ENCODE results near the gene FLVCR1.
"Not testable (repeated sequence)": the region's sequence is repeated elsewhere in the genome, so short reads cannot be mapped to it uniquely, and the experiment has no call there.

The FLVCR1 gene

DNA sequence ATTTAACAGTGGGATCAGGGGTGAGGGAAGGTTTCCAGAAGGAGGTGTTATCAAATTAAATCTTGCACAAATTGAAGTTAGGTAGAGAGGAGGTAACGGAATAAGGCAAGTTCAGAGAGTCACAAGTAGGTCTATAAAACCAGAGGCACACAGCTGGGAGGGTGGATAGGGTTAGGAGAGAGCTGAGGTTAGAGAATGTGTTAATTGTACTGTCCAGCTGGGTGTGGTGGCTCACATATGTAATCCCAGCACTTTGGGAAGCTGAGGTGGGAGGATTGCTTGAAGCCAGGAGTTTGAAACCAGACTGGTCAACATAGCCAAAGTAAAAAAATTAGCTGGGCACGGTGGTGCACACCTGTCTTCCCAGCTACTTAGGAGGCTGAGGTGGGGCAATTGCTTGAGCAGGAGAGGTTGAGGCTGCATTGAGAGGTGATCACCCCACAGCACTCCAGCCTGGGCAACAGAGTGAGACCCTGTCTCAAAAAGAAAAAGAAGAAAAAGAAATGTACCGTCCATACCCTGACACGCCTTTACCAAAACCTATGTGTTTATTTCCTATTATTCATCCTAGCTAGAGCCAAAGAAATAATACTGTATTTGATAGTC is 30.8 kb upstream of the FLVCR1 start:
- TF ChIP-seq, protein P1, sequence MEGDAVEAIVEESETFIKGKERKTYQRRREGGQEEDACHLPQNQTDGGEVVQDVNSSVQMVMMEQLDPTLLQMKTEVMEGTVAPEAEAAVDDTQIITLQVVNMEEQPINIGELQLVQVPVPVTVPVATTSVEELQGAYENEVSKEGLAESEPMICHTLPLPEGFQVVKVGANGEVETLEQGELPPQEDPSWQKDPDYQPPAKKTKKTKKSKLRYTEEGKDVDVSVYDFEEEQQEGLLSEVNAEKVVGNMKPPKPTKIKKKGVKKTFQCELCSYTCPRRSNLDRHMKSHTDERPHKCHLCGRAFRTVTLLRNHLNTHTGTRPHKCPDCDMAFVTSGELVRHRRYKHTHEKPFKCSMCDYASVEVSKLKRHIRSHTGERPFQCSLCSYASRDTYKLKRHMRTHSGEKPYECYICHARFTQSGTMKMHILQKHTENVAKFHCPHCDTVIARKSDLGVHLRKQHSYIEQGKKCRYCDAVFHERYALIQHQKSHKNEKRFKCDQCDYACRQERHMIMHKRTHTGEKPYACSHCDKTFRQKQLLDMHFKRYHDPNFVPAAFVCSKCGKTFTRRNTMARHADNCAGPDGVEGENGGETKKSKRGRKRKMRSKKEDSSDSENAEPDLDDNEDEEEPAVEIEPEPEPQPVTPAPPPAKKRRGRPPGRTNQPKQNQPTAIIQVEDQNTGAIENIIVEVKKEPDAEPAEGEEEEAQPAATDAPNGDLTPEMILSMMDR (IDR thresholded peaks at IDR 0.05): no peak
- H3K9me3 ChIP-seq (ENCODE audit: control insufficient read depth, low read length): peaks cover 3% of the 10 kb centered on the region
- H3K79me2 ChIP-seq: no peaks in the 10 kb centered on the region
- H3K27me3 ChIP-seq (ENCODE audit: control insufficient read depth, insufficient read depth, low read length): no peaks in the 10 kb centered on the region
- no peaks in the 10 kb centered on the region for H3K4me1 ChIP-seq
- H3K4me3 ChIP-seq (ENCODE audit: low read depth, low read length): no peak overlapping the region
- no peak overlapping the region for H3K27ac ChIP-seq
- no peaks in the 10 kb centered on the region for H3K36me3 ChIP-seq (ENCODE audit: control insufficient read depth, insufficient read depth, low read length)
- H2AFZ ChIP-seq: no peak overlapping the region
- no peak overlapping the region for H3K4me2 ChIP-seq (ENCODE audit: low read length)
- no peak overlapping the region for H3K9ac ChIP-seq

DNA sequence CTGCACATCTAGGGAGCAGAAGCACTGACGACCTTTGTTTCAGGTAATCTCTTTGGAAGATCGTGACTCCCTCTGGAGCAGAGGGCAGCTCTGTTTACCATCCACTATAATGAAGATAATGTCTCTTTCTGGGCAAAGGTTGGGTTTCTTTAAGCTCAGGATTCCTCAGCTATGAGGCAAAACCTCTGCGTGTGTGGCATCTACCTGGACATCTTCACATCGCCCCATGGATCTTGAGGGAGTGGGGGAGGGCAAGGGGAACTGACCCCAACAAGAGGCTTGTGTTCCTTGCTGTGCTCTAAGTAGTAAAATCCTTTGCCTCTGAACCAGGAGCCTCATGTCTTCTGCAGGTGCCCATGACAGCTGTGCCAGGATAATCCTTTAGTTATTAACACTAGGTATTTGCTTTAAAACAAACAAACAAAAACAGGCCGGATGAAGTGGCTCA is 30.2 kb upstream of the FLVCR1 start:
- Histone ChIP-seq H3K27me3 (ENCODE audit: control insufficient read depth, insufficient read depth, low read length) (no peaks in the 10 kb centered on the region), H3K9ac (no peak overlapping the region), H3K4me3 (ENCODE audit: low read depth, low read length) (no peak overlapping the region), H3K79me2 (no peaks in the 10 kb centered on the region), H3K36me3 (ENCODE audit: control insufficient read depth, insufficient read depth, low read length) (no peaks in the 10 kb centered on the region), H3K9me3 (ENCODE audit: control insufficient read depth, low read length) (peaks cover 3% of the 10 kb centered on the region), H2AFZ (no peak overlapping the region), H3K4me1 (no peaks in the 10 kb centered on the region), H3K27ac (no peak overlapping the region), H3K4me2 (ENCODE audit: low read length) (no peak overlapping the region)
- TF ChIP-seq, protein P1 (IDR thresholded peaks at IDR 0.05): no peak

DNA sequence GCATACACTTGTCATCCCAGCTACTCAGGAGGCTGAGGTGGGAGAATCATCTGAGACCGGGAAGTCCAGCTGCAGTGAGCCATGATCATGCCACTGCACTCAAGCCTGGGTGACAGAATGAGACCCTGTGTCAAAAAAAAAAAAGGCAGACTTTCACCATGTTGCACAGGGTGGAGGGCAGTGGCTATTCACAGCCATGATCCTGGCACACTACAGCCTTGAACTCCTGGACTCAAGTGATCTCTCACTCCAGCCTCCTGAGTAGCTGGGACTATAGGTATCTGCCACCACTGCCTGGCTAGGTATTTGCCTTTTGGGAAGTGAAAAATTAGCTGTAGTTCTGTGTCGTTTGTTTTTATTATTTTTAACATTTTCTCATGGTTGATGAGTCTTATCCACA is 29.7 kb upstream of the FLVCR1 start:
- H3K4me2 ChIP-seq (ENCODE audit: low read length): no peak overlapping the region
- no peak overlapping the region for H2AFZ ChIP-seq
- TF ChIP-seq, protein P1 (IDR thresholded peaks at IDR 0.05): no peak
- H3K36me3 ChIP-seq (ENCODE audit: control insufficient read depth, insufficient read depth, low read length): no peaks in the 10 kb centered on the region
- H3K4me1 ChIP-seq: no peaks in the 10 kb centered on the region
- H3K27me3 ChIP-seq (ENCODE audit: control insufficient read depth, insufficient read depth, low read length): no peaks in the 10 kb centered on the region
- H3K9ac ChIP-seq: no peak overlapping the region
- H3K79me2 ChIP-seq: no peaks in the 10 kb centered on the region
- H3K27ac ChIP-seq: no peak overlapping the region
- H3K9me3 ChIP-seq (ENCODE audit: control insufficient read depth, low read length): peaks cover 3% of the 10 kb centered on the region
- H3K4me3 ChIP-seq (ENCODE audit: low read depth, low read length): no peak overlapping the region

DNA sequence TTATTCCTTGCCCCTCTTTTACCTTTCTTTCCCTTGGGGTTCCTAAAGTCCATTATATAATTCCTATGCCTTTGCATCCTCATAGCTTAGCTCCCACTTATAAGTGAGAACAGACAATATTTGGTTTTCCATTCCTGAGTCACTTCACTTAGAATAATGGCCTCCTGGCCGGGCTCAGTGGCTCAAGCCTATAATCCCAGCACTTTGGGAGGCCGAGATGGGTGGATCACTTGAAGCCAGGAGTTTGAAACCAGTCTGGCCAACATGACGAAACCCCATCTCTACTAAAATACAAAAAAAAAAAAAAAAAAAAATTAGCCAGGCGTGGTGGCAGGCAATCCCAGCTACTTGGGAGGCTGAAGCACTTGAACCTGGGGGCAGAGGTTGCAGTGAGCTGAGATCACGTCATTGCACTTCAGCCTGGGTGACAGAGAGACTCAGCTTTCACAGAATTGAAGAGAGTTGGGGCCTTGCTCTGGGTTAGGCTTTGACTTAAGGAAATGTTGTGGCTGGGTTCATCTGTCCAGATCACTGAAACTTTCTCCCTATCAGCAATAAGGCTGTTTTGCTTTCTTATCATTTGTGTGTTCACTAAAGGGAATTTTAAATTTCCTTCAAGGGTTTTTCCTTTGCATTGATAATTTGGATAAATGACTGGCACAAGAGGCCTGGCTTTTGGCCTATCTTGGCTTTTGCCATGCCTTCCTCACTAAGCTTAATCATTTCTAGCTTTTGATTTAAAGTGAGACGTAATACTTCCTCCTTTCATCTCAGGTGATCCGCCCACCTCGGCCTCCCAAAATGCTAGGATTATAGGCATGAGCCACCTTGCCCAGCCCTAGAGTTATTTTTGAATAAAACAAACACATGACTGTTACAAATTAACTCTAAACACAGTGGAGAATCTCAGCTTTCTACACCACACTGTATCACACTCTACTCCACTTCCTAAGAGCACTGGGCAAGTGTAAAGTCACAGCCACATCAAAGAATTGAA is 24.6 kb upstream of the FLVCR1 start:
- not testable (repeated sequence) for H3K9me3 ChIP-seq (ENCODE audit: control insufficient read depth, low read length); H3K4me1 ChIP-seq; H3K4me2 ChIP-seq (ENCODE audit: low read length); H3K79me2 ChIP-seq; H3K27me3 ChIP-seq (ENCODE audit: control insufficient read depth, insufficient read depth, low read length); H3K36me3 ChIP-seq (ENCODE audit: control insufficient read depth, insufficient read depth, low read length); H3K9ac ChIP-seq; H3K27ac ChIP-seq; H2AFZ ChIP-seq; H3K4me3 ChIP-seq (ENCODE audit: low read depth, low read length)

DNA sequence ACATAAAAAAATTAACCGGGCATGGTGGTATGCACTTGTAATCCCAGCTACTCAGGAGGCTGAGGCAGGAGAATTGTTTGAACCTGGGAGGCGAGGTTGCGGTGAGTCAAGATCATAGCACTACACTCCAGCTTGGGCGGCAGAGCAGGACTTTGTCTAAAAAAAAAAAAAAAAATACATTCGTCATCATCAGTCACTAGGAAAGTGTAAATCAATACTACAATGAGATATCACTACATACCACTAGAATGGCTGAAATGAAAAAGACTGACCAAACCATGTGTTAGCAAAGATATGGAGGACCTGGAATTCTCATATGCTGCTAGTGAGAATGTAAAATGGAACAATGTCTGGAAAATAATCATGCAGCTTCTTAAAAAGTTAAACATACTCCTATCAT is 19.9 kb upstream of the FLVCR1 start:
- H3K27ac ChIP-seq: no peak overlapping the region
- no peaks in the 10 kb centered on the region for H3K9me3 ChIP-seq (ENCODE audit: control insufficient read depth, low read length)
- no peaks in the 10 kb centered on the region for H3K4me1 ChIP-seq
- H3K9ac ChIP-seq: no peak overlapping the region
- no peak overlapping the region for H3K4me3 ChIP-seq (ENCODE audit: low read depth, low read length)
- H3K79me2 ChIP-seq: no peaks in the 10 kb centered on the region
- H3K27me3 ChIP-seq (ENCODE audit: control insufficient read depth, insufficient read depth, low read length): no peaks in the 10 kb centered on the region
- no peak overlapping the region for H3K4me2 ChIP-seq (ENCODE audit: low read length)
- H2AFZ ChIP-seq: no peak overlapping the region
- no peaks in the 10 kb centered on the region for H3K36me3 ChIP-seq (ENCODE audit: control insufficient read depth, insufficient read depth, low read length)
- TF ChIP-seq, protein P1 (IDR thresholded peaks at IDR 0.05): no peak

DNA sequence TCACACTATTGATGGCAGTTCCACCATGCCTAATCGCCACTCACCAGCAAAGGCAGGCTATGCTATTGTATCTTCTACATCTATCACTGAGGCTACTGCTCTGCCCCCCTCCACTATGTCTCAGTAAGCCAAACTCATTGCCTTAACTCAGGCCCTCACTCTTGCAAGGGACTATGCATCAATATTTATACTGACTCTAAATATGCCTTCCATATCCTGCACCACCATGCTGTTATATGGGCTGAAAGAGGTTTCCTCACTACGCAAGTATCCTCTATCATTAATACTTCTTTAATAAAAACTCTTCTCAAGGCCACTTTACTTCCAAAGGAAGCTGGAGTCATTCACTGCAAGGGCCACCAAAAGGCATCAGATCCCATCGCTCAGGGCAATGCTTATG is 13.6 kb upstream of the FLVCR1 start:
- not testable (repeated sequence) for H3K27ac ChIP-seq; H3K79me2 ChIP-seq; H3K4me3 ChIP-seq (ENCODE audit: low read depth, low read length); H3K4me1 ChIP-seq; H3K36me3 ChIP-seq (ENCODE audit: control insufficient read depth, insufficient read depth, low read length); H3K27me3 ChIP-seq (ENCODE audit: control insufficient read depth, insufficient read depth, low read length); H2AFZ ChIP-seq; H3K9ac ChIP-seq; H3K9me3 ChIP-seq (ENCODE audit: control insufficient read depth, low read length); H3K4me2 ChIP-seq (ENCODE audit: low read length)
